ENCODE results near the gene ZBTB47.
A peak's percentile ranks its signal among the peaks of the same experiment; 100 is the strongest.

Gene ZBTB47

DNA sequence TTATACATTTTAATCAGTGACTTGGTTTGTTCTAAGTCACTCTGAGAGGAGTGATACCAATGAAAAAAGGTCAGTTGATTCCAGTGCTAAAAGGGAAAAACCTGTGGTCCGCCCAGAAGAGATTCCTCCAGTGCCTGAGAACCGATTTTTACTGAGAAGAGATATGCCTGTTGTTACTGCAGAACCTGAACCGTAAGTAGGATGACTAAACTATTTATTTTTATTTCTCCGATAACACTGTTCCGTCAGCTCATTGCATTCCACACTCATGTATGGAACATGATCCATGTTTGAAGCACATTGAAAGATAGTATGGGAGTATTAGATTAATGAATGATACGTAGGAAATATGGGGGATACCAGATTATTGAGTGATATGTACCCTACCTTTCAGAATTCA is 20.0 kb upstream of the ZBTB47 start:
- no peak overlapping the region for H3K27ac ChIP-seq (ENCODE audit: poor library complexity, severe bottlenecking)
- TF ChIP-seq, protein P1, sequence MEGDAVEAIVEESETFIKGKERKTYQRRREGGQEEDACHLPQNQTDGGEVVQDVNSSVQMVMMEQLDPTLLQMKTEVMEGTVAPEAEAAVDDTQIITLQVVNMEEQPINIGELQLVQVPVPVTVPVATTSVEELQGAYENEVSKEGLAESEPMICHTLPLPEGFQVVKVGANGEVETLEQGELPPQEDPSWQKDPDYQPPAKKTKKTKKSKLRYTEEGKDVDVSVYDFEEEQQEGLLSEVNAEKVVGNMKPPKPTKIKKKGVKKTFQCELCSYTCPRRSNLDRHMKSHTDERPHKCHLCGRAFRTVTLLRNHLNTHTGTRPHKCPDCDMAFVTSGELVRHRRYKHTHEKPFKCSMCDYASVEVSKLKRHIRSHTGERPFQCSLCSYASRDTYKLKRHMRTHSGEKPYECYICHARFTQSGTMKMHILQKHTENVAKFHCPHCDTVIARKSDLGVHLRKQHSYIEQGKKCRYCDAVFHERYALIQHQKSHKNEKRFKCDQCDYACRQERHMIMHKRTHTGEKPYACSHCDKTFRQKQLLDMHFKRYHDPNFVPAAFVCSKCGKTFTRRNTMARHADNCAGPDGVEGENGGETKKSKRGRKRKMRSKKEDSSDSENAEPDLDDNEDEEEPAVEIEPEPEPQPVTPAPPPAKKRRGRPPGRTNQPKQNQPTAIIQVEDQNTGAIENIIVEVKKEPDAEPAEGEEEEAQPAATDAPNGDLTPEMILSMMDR (IDR thresholded peaks at IDR 0.05; ENCODE audit: poor library complexity, severe bottlenecking) = no peak
- H3K4me1 ChIP-seq (ENCODE audit: insufficient read depth, poor library complexity, severe bottlenecking) = no peaks in the 10 kb centered on the region
- ATAC-seq (ENCODE audit: low read depth) (no peak), DNase-seq (ENCODE audit: low spot score) (no peak)
- H3K4me3 ChIP-seq (ENCODE audit: severe bottlenecking) = no peak overlapping the region
- no peaks in the 10 kb centered on the region for H3K27me3 ChIP-seq (ENCODE audit: insufficient read depth, poor library complexity, severe bottlenecking)
- H3K36me3 ChIP-seq (ENCODE audit: low read depth) = peaks cover 99% of the 10 kb centered on the region
- H3K9me3 ChIP-seq (ENCODE audit: severe bottlenecking) = no peaks in the 10 kb centered on the region

DNA sequence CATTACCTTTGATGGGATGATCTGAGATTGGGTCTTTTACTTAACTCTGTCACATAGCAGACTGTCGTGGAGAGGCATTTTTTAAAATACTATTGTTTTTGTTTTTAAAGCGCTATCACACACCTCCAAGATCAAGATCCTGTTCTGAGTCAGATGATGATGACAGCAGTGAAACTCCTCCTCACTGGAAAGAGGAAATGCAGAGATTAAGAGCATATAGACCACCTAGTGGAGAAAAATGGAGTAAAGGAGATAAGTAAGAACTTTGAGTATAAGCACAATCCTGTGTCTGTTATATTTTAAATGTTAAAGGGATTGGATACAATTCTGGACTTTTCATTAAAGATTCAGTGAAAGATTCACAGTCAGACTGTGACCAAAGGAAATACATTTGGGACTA is 18.4 kb upstream of the ZBTB47 start:
- no peaks in the 10 kb centered on the region for H3K9me3 ChIP-seq (ENCODE audit: severe bottlenecking)
- peaks cover 100% of the 10 kb centered on the region for H3K36me3 ChIP-seq (ENCODE audit: low read depth)
- peak; percentile 48; the same call in 1 of the 3 replicates for ATAC-seq (ENCODE audit: low read depth)
- TF ChIP-seq, protein P1 (IDR thresholded peaks at IDR 0.05; ENCODE audit: poor library complexity, severe bottlenecking) = peak; percentile 11
- no peaks in the 10 kb centered on the region for H3K4me1 ChIP-seq (ENCODE audit: insufficient read depth, poor library complexity, severe bottlenecking)
- DNase-seq (ENCODE audit: low spot score) = no peak
- H3K27me3 ChIP-seq (ENCODE audit: insufficient read depth, poor library complexity, severe bottlenecking) = no peaks in the 10 kb centered on the region
- H3K4me3 ChIP-seq (ENCODE audit: severe bottlenecking) = no peak overlapping the region
- H3K27ac ChIP-seq (ENCODE audit: poor library complexity, severe bottlenecking) = no peak overlapping the region

DNA sequence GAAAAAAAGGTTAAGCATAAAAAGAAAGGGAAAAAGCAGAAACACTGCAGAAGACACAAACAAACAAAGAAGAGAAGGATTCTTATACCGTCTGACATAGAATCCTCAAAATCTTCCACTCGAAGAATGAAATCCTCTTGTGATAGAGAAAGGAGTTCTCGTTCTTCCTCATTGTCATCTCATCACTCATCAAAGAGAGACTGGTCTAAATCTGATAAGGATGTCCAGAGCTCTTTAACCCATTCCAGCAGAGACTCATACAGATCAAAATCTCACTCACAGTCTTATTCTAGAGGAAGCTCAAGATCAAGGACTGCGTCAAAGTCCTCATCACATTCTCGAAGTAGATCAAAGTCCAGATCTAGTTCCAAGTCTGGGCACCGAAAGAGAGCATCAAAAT is 16.5 kb upstream of the ZBTB47 start:
- peaks cover 98% of the 10 kb centered on the region for H3K36me3 ChIP-seq (ENCODE audit: low read depth)
- ATAC-seq (ENCODE audit: low read depth) (no peak), DNase-seq (ENCODE audit: low spot score) (no peak)
- TF ChIP-seq, protein P1 (IDR thresholded peaks at IDR 0.05; ENCODE audit: poor library complexity, severe bottlenecking) = no peak
- H3K27ac ChIP-seq (ENCODE audit: poor library complexity, severe bottlenecking) = no peak overlapping the region
- no peaks in the 10 kb centered on the region for H3K4me1 ChIP-seq (ENCODE audit: insufficient read depth, poor library complexity, severe bottlenecking)
- H3K9me3 ChIP-seq (ENCODE audit: severe bottlenecking) = no peaks in the 10 kb centered on the region
- H3K27me3 ChIP-seq (ENCODE audit: insufficient read depth, poor library complexity, severe bottlenecking) = no peaks in the 10 kb centered on the region
- no peak overlapping the region for H3K4me3 ChIP-seq (ENCODE audit: severe bottlenecking)

DNA sequence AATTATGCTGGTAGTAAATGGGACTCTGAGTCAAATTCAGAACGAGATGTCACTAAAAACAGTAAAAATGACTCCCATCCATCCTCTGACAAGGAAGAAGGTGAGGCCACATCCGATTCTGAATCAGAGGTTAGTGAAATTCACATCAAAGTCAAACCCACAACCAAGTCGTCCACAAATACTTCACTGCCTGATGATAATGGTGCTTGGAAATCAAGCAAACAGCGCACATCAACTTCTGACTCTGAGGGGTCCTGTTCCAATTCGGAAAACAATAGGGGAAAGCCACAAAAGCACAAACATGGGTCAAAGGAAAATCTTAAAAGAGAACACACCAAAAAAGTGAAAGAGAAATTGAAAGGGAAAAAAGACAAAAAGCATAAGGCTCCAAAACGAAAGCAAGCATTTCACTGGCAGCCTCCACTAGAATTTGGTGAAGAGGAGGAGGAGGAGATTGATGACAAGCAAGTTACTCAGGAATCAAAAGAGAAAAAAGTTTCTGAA is 15.1 kb upstream of the ZBTB47 start:
- Histone ChIP-seq H3K4me3 (ENCODE audit: severe bottlenecking) (no peak overlapping the region), H3K4me1 (ENCODE audit: insufficient read depth, poor library complexity, severe bottlenecking) (no peaks in the 10 kb centered on the region), H3K36me3 (ENCODE audit: low read depth) (peaks cover 98% of the 10 kb centered on the region), H3K9me3 (ENCODE audit: severe bottlenecking) (no peaks in the 10 kb centered on the region), H3K27ac (ENCODE audit: poor library complexity, severe bottlenecking) (no peak overlapping the region), H3K27me3 (ENCODE audit: insufficient read depth, poor library complexity, severe bottlenecking) (no peaks in the 10 kb centered on the region)
- no peak for ATAC-seq (ENCODE audit: low read depth)
- TF ChIP-seq, protein P1 (IDR thresholded peaks at IDR 0.05; ENCODE audit: poor library complexity, severe bottlenecking) = no peak
- no peak for DNase-seq (ENCODE audit: low spot score)

DNA sequence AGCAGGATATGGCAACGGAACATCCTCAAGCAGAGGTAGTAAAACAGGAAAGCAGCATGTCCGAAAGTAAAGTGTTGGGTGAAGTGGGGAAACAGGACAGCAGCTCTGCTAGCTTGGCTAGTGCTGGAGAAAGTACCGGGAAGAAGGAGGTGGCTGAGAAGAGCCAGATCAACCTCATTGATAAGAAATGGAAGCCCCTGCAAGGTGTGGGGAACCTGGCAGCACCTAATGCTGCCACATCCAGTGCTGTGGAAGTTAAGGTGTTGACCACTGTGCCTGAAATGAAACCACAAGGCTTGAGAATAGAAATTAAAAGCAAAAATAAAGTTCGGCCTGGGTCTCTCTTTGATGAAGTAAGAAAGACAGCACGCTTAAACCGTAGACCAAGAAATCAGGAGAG is 14.3 kb upstream of the ZBTB47 start:
- H3K4me1 ChIP-seq (ENCODE audit: insufficient read depth, poor library complexity, severe bottlenecking) = no peaks in the 10 kb centered on the region
- no peak overlapping the region for H3K4me3 ChIP-seq (ENCODE audit: severe bottlenecking)
- ATAC-seq (ENCODE audit: low read depth) (no peak), DNase-seq (ENCODE audit: low spot score) (no peak)
- H3K36me3 ChIP-seq (ENCODE audit: low read depth) = peaks cover 98% of the 10 kb centered on the region
- TF ChIP-seq, protein P1 (IDR thresholded peaks at IDR 0.05; ENCODE audit: poor library complexity, severe bottlenecking) = no peak
- H3K27me3 ChIP-seq (ENCODE audit: insufficient read depth, poor library complexity, severe bottlenecking) = no peaks in the 10 kb centered on the region
- no peak overlapping the region for H3K27ac ChIP-seq (ENCODE audit: poor library complexity, severe bottlenecking)
- H3K9me3 ChIP-seq (ENCODE audit: severe bottlenecking) = no peaks in the 10 kb centered on the region
